Ectodermal cell (in vitro differentiated cells): ENCODE measurements around the gene SLC2A6.

Experiments used
- H3K27ac ChIP-seq: 2 replicates; pipeline ENCODE4 v1.7.0; 2013; ENCODE audit warnings: mild to moderate bottlenecking, low read depth, low read length; ENCODE audit not compliant: insufficient read depth, poor library complexity, severe bottlenecking
- H3K27me3 ChIP-seq: 2 replicates; pipeline ENCODE4 v1.7.0; 2013; ENCODE audit warnings: mild to moderate bottlenecking, low read length; ENCODE audit not compliant: insufficient read depth, control insufficient read depth, poor library complexity, severe bottlenecking
- H3K36me3 ChIP-seq: one replicate; pipeline ENCODE4 v1.7.0; 2013; ENCODE audit warnings: low read length; ENCODE audit not compliant: control insufficient read depth, insufficient read depth
- H3K4me1 ChIP-seq: one replicate; pipeline ENCODE4 v1.7.0; 2013; ENCODE audit warnings: low read length; ENCODE audit not compliant: control insufficient read depth, insufficient read depth
- H3K4me3 ChIP-seq: 2 replicates; pipeline ENCODE4 v1.7.0; 2013; ENCODE audit warnings: low read depth, low read length, control low read depth; ENCODE audit not compliant: insufficient read depth
- H3K9me3 ChIP-seq: 2 replicates; pipeline ENCODE4 v1.7.0; 2013; ENCODE audit warnings: mild to moderate bottlenecking, low read length, moderate library complexity; ENCODE audit not compliant: control insufficient read depth
- WGBS, 2 experiments: methylation state at CpG; one replicate each; pipeline ENCODE4 v1.1.7; 2013; ENCODE audit warnings: missing lambda C conversion rate in 2 of 2; 5-methylcytosine and 5-hydroxymethylcytosine counted together

The SLC2A6 gene

DNA sequence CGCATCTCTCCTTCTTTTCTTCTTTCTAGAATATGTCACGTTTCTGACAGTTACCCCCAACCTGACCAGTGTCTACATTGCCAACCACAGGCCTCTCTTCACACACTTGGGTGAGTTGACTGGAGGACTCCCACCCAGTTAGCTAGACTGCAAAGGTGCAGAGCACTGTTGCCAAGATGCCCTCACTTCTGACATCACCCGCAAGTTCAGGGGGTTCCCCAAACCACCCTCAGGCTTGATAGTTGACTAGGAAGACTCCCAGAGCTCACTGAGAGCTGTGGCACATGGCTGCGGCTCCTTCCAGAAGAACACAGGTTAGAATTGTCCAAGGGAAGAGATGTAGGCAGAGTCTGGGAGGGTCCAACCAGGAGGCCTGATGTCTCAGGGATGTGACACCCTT, 39.6 kb downstream of the SLC2A6 start:
- H3K4me3 ChIP-seq, result no peak overlapping the region
- H3K27ac ChIP-seq, result no peak overlapping the region
- H3K9me3 ChIP-seq, result no peaks in the 10 kb centered on the region
- no peaks in the 10 kb centered on the region for H3K27me3 ChIP-seq
- no peaks in the 10 kb centered on the region for H3K36me3 ChIP-seq
- WGBS, 2 experiments, result 70 to 72% methylated on average over 4 of the region's 4 CpGs
- no peaks in the 10 kb centered on the region for H3K4me1 ChIP-seq

DNA sequence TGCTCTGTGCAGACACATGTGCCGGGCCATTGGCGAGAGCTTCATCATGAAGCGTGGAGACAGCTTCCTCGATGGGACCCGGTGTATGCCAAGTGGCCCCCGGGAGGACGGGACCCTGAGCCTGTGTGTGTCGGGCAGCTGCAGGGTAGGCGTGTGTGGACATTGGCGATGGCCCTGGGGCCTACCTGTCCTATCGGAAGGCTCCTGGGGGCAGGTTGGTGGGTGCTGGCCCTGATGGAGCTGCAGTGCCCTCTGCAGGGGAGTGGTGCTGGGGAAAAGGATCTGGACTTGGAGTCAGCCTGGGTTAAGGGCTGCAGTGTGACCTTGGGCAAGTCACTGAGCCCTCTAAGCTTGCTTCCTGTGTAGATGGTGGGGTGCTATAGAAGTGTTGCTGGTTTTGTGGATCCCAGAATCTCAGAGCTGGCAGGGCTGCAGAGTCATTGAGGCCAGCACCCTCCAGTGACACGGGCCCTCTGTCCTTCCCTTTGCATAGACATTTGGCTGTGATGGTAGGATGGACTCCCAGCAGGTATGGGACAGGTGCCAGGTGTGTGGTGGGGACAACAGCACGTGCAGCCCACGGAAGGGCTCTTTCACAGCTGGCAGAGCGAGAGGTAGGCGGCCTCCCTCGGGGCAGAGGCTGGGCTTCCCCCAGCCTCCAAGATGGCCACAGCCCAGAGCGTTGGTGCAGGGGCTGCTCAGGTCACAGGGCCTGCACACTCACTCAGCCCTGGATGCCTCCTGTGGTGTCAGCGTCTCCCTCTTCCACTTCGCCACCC, 41.0 kb downstream of the SLC2A6 start:
- H3K27ac ChIP-seq, result no peak overlapping the region
- WGBS, 2 experiments, result 94% methylated on average over 20 of the region's 20 CpGs
- H3K9me3 ChIP-seq, result no peaks in the 10 kb centered on the region
- H3K4me1 ChIP-seq, result no peaks in the 10 kb centered on the region
- H3K27me3 ChIP-seq, result no peaks in the 10 kb centered on the region
- no peak overlapping the region for H3K4me3 ChIP-seq
- no peaks in the 10 kb centered on the region for H3K36me3 ChIP-seq

DNA sequence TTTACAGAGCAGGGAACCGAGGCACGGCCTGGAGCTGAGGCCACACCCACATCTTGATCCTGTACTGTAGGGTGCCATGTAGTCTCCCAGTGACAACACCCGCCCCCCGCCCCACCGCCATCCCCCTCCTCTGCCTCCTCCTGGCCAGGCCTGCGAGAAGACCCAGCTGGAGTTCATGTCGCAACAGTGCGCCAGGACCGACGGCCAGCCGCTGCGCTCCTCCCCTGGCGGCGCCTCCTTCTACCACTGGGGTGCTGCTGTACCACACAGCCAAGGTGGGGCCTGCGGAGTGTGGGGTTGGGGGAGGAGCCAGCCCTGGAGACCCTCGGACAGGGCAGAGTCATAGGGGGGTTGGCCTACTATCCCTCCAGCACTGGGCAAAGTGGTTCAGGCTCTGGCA, 42.2 kb downstream of the SLC2A6 start:
- H3K36me3 ChIP-seq, result no peaks in the 10 kb centered on the region
- no peak overlapping the region for H3K27ac ChIP-seq
- no peaks in the 10 kb centered on the region for H3K27me3 ChIP-seq
- H3K4me3 ChIP-seq, result no peak overlapping the region
- H3K4me1 ChIP-seq, result no peaks in the 10 kb centered on the region
- H3K9me3 ChIP-seq, result no peaks in the 10 kb centered on the region
- 85 to 89% methylated on average over 15 to 16 of the region's 16 CpGs for WGBS, 2 experiments

DNA sequence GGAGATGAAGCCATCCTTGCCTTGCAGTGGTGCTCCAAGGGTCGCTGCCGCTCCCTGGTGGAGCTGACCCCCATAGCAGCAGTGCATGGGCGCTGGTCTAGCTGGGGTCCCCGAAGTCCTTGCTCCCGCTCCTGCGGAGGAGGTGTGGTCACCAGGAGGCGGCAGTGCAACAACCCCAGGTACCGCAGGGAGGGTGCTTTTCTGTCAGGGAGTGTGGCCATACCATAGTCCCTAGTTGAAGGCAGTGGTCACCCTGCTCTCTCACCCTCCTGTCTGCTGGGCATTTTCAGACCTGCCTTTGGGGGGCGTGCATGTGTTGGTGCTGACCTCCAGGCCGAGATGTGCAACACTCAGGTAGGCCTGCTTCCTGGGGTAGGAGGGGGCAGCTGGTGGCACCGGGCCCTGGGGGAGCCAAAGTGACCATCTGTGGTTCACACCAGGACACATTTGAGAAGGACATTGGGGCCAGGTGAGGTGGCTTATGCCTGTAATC, 45.5 kb downstream of the SLC2A6 start:
- Histone ChIP-seq H3K4me1 (no peaks in the 10 kb centered on the region), H3K4me3 (no peak overlapping the region), H3K27ac (no peak overlapping the region), H3K36me3 (no peaks in the 10 kb centered on the region), H3K9me3 (no peaks in the 10 kb centered on the region), H3K27me3 (peaks cover 20% of the 10 kb centered on the region)
- 83 to 86% methylated on average over 11 of the region's 11 CpGs for WGBS, 2 experiments

DNA sequence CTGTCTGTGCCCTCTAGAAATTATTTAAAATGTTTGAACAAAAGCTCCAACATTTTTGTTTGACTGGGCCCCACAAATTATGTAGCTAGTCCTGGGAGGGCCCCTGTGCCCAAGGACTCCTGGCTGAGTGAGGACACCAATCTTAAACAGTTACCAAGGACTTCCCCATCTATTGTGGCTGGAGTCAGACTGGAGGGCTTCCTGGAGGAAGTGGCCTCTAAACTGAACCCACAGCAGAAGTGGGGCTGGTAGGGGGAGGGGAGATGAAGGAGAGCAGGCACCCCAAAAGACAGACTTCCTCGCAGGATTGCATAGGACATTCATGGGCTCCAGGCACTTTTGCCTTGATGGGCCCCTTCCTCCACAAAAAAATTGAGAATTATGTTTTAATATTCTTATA, 48.7 kb downstream of the SLC2A6 start:
- Histone ChIP-seq H3K36me3 (no peaks in the 10 kb centered on the region), H3K4me3 (no peak overlapping the region), H3K27ac (no peak overlapping the region), H3K9me3 (no peaks in the 10 kb centered on the region), H3K4me1 (no peaks in the 10 kb centered on the region), H3K27me3 (peaks cover 32% of the 10 kb centered on the region)
- whole genome bisulfite sequencing, 2 experiments, result 86 to 88% methylated on average over 1 of the region's 1 CpG

DNA sequence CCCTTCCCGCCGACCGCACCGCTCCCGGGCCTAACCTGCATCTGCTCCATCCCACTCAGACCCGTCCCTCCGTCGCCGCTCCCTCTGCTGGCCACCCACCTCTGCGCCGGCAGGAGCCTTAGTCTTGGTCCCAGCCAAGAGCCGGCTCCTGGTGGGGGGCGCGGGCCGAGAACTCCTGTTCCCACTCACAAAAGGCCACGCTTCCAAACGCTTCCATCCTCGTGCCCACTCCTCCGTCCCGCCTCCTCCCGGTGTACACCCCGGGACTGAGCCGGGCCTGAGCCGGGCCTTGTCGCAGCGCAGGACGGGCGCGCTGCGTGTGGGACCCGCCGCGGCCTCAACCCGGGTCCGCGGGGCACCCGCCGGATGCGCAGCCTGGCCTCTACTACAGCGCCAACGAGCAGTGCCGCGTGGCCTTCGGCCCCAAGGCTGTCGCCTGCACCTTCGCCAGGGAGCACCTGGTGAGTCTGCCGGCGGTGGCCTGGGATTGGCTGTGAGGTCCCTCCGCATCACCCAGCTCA, 49.2 kb downstream of the SLC2A6 start:
- H3K36me3 ChIP-seq, result no peaks in the 10 kb centered on the region
- H3K4me1 ChIP-seq, result no peaks in the 10 kb centered on the region
- H3K27me3 ChIP-seq, result peaks cover 32% of the 10 kb centered on the region
- no peaks in the 10 kb centered on the region for H3K9me3 ChIP-seq
- H3K27ac ChIP-seq, result no peak overlapping the region
- 7 to 8% methylated on average over 49 of the region's 49 CpGs for WGBS, 2 experiments
- H3K4me3 ChIP-seq, result no peak overlapping the region

DNA sequence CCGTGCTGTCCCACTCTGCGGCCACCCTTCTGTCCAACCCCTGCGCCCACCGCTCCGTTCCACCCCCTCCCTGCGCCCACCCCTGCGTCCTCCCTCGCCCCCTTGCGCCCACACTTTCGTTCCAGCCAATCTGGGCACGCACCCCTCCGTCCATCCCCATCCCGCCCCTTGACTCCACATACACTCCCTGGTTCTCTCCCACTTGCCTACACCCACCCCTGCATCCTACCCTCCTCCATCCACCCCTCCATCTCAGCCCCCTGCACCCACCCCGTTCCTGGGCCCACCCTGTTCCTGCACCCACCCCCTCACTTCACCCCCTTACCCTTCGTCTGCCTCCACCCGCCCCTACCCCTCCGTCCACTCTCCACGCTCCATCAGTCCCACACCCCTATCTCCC, 49.7 kb downstream of the SLC2A6 start:
- H3K4me1 ChIP-seq, result no peaks in the 10 kb centered on the region
- 2% methylated on average over 18 of the region's 18 CpGs for WGBS, 2 experiments
- H3K27me3 ChIP-seq, result peaks cover 32% of the 10 kb centered on the region
- no peaks in the 10 kb centered on the region for H3K9me3 ChIP-seq
- no peak overlapping the region for H3K27ac ChIP-seq
- H3K36me3 ChIP-seq, result no peaks in the 10 kb centered on the region
- no peak overlapping the region for H3K4me3 ChIP-seq

DNA sequence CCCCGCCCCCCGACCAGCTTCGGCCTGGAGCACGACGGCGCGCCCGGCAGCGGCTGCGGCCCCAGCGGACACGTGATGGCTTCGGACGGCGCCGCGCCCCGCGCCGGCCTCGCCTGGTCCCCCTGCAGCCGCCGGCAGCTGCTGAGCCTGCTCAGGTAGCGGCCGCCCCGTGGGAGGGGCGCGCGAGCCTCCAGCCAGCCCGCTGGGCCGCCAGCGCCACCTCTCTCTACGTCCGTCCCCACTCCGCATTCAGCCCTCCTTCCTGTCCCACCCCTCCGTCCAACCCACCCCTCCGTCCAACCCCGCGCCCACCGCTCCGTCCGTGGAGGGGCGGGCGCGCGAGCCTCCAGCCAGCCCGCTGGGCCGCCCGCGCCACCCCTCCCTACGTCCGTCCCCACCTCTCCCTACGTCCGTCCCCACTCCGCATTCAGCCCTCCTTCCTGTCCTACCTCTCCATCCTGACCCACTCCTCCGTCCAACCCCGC, 50.2 kb downstream of the SLC2A6 start:
- H3K4me3 ChIP-seq, result no peak overlapping the region
- H3K27me3 ChIP-seq, result peaks cover 32% of the 10 kb centered on the region
- H3K9me3 ChIP-seq, result no peaks in the 10 kb centered on the region
- H3K27ac ChIP-seq, result no peak overlapping the region
- 0% methylated on average over 57 of the region's 57 CpGs for WGBS, 2 experiments
- H3K36me3 ChIP-seq, result no peaks in the 10 kb centered on the region
- H3K4me1 ChIP-seq, result no peaks in the 10 kb centered on the region

DNA sequence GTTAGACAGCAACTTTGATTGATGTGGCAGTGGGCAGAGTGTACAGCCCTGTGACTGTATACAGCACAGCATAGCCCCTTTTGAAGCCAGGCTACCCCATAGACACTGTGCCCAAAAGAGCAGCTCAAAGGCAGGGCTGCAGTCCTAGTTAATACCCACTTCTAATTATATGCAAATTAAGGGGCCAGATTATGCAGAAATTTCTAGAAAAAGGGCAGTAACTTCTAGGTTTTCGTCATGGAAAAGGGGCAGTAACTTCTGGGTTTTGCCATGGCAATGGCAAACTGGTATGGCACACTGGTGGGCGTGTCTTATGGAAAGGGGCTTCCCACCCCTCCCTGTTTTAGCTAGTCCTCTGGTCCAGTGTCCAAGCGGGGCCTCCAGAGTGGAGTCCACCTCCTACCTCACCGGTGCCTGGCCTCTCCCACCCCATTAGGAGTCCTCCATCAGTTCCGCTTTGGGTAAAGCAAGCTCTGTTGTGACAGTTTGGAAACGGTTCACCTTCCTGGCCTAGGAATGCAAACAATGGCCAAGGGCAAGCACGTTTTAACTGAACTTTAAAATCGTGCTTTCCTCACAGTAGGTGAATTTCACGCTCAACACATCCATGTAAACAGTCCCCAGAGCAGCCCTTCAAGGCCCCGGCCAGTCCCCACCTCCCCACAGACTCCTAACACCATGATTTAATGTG, 51.1 kb downstream of the SLC2A6 start:
- Histone ChIP-seq H3K4me1 (no peaks in the 10 kb centered on the region), H3K4me3 (no peak overlapping the region), H3K9me3 (no peaks in the 10 kb centered on the region), H3K27ac (no peak overlapping the region), H3K36me3 (no peaks in the 10 kb centered on the region), H3K27me3 (peaks cover 32% of the 10 kb centered on the region)
- WGBS, 2 experiments, result 61 to 64% methylated on average over 10 of the region's 10 CpGs

DNA sequence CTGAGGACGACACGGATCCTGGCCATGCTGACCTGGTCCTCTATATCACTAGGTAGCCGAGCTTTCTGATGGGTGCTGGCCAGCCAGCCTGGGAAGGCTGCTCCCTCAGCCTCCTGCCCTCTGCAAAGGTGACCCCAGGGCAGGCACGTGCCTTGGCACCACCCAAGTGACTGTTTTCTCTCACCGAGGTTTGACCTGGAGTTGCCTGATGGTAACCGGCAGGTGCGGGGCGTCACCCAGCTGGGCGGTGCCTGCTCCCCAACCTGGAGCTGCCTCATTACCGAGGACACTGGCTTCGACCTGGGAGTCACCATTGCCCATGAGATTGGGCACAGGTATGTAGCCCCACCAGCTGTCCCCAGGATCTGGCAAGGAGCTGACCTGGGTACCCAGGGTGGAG, 52.9 kb downstream of the SLC2A6 start:
- peaks cover 32% of the 10 kb centered on the region for H3K27me3 ChIP-seq
- no peaks in the 10 kb centered on the region for H3K4me1 ChIP-seq
- 89 to 90% methylated on average over 11 of the region's 11 CpGs for WGBS, 2 experiments
- H3K4me3 ChIP-seq, result no peak overlapping the region
- H3K9me3 ChIP-seq, result no peaks in the 10 kb centered on the region
- no peaks in the 10 kb centered on the region for H3K36me3 ChIP-seq
- no peak overlapping the region for H3K27ac ChIP-seq
